HT1080 (cell line): ENCODE measurements around the gene GZMH. TPM values are rescaled to one million over a fixed set of nuclear protein-coding genes. Genes with fewer than 3 reads are reported as not detected.
"Not testable (repeated sequence)": the region's sequence is repeated elsewhere in the genome, so short reads cannot be mapped to it uniquely, and the experiment has no call there.

Experiments used
- DNase-seq: peaks from one replicate; pipeline ENCODE4 v3.0.0-alpha.2; 2015; ENCODE audit warnings: low read depth
- polyA plus RNA-seq, 2 experiments: library from polyadenylated mRNA; depleted of rRNA; stranded (reverse); fragments of >200 nt; gene quantifications; 2 replicates each; pipeline ENCODE4 v1.2.3, GENCODE V29; 2015
- total RNA-seq: library from RNA; depleted of rRNA; stranded (reverse); fragments of >200 nt; shearing (Covaris generic); gene quantifications from 2 replicates; pipeline ENCODE4 v1.2.3, GENCODE V29; 2014; rRNA removed

GZMH gene
- not detected in 2 replicates for total RNA-seq
- polyA plus RNA-seq (2015; cell fraction: cytosol; rRNA removed), result not detected in 2 replicates
- polyA plus RNA-seq (2015; cell fraction: nucleus; rRNA removed), result not detected in 2 replicates

GRCh38 chr14:24609655-24610344, at the start of gene GZMH:
TSS of gene GZMH (minus strand) at chr14:24609685. CDS start at chr14:24609613, 72 bp downstream.
- no peak for DNase-seq

- DNase-seq, result not testable (repeated sequence)
Measured at GRCh38 chr14:24648361-24648760, 38.9 kb upstream of the GZMH start.

GRCh38 chr14:24639905-24640304, 30.4 kb upstream of the GZMH start:
- DNase-seq, result no peak

- DNase-seq, result no peak
Measured at GRCh38 chr14:24639270-24639669, 29.8 kb upstream of the GZMH start.

- DNase-seq, result peak; percentile 59
Measured at GRCh38 chr14:24634158-24634557, 24.7 kb upstream of the GZMH start, which contains the start of gene GZMB. TSS of gene GZMB (minus strand) at chr14:24634190. CDS start at chr14:24634160, 30 bp downstream.

- no peak for DNase-seq
Measured at GRCh38 chr14:24633353-24633752, 23.9 kb upstream of the GZMH start.

- DNase-seq, result no peak
Measured at GRCh38 chr14:24632761-24633160, 23.3 kb upstream of the GZMH start.

GRCh38 chr14:24632336-24632735, 22.9 kb upstream of the GZMH start:
- no peak for DNase-seq

GRCh38 chr14:24631749-24632335, 22.4 kb upstream of the GZMH start:
- DNase-seq, result no peak

GRCh38 chr14:24630872-24631477, 21.5 kb upstream of the GZMH start:
- DNase-seq, result peak; percentile 44

GRCh38 chr14:24630087-24630871, 20.8 kb upstream of the GZMH start:
- no peak for DNase-seq

- no peak for DNase-seq
Measured at GRCh38 chr14:24629521-24629920, 20.0 kb upstream of the GZMH start.

GRCh38 chr14:24613747-24614146, 4.3 kb upstream of the GZMH start:
- no peak for DNase-seq

- DNase-seq, result no peak
Measured at GRCh38 chr14:24613241-24613640, 3.8 kb upstream of the GZMH start.

- DNase-seq, result no peak
Measured at GRCh38 chr14:24612196-24612595, 2.7 kb upstream of the GZMH start.

- DNase-seq, result no peak
Measured at GRCh38 chr14:24607635-24608514, 1.6 kb downstream of the GZMH start.

GRCh38 chr14:24607081-24607480, 2.4 kb downstream of the GZMH start:
- no peak for DNase-seq

GRCh38 chr14:24606297-24606696, 3.2 kb downstream of the GZMH start:
- no peak for DNase-seq

GRCh38 chr14:24605435-24606190, 3.9 kb downstream of the GZMH start:
- no peak for DNase-seq

- DNase-seq, result no peak
Measured at GRCh38 chr14:24597403-24597802, 12.1 kb downstream of the GZMH start.
